ENCODE results near the gene PRKCSH.
"Not testable (repeated sequence)": the region's sequence is repeated elsewhere in the genome, so short reads cannot be mapped to it uniquely, and the experiment has no call there.

Gene PRKCSH

DNA sequence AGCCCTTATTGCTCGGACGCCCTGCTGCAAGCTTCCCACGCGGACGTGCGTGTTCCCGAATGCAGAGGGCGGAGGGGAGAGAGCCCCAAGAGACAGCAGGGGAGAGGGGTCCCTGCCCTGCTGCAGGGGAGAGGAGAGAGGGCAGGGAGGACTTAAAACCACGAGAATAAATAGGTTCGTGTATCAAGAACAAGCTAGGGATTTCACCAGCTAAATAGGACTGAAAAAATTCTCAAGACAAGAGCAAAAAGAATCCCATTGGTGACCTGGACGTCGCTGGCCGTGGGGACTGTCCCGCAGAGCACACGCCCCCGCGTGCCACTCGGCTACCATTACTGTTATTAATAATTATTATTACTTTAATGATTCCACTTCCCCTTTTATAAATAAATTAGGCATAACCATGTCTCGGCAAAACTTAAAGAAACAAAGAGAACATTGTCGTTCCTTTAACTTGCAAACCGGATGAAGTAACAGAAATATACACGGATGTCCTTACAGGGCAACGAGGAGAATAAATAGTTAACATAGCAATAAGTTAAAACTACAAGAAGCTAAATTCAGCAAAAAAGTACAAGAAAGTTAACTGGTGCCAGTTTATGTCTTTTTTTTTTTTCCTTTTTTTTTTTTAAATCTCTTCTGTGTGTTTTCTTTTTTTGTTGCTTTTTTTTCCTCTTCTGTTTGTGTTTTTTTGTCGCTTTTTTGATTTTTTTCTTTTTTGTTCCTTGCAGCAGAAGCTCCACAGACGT is 16.6 kb downstream of the PRKCSH start:
- Mint-ChIP-seq H3K4me1 (peaks cover 31% of the 10 kb centered on the region), H3K27ac (peak overlapping the region; percentile 90), H3K27me3 (ENCODE audit: low read depth, poor library complexity) (no peaks in the 10 kb centered on the region), H3K9me3 (no peaks in the 10 kb centered on the region), H3K4me3 (peak overlapping the region; percentile 54), H3K36me3 (ENCODE audit: low read depth) (peaks cover 6% of the 10 kb centered on the region)
- TF ChIP-seq, protein P1, sequence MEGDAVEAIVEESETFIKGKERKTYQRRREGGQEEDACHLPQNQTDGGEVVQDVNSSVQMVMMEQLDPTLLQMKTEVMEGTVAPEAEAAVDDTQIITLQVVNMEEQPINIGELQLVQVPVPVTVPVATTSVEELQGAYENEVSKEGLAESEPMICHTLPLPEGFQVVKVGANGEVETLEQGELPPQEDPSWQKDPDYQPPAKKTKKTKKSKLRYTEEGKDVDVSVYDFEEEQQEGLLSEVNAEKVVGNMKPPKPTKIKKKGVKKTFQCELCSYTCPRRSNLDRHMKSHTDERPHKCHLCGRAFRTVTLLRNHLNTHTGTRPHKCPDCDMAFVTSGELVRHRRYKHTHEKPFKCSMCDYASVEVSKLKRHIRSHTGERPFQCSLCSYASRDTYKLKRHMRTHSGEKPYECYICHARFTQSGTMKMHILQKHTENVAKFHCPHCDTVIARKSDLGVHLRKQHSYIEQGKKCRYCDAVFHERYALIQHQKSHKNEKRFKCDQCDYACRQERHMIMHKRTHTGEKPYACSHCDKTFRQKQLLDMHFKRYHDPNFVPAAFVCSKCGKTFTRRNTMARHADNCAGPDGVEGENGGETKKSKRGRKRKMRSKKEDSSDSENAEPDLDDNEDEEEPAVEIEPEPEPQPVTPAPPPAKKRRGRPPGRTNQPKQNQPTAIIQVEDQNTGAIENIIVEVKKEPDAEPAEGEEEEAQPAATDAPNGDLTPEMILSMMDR (IDR thresholded peaks at IDR 0.05) = no peak
- DNase-seq = no peak

DNA sequence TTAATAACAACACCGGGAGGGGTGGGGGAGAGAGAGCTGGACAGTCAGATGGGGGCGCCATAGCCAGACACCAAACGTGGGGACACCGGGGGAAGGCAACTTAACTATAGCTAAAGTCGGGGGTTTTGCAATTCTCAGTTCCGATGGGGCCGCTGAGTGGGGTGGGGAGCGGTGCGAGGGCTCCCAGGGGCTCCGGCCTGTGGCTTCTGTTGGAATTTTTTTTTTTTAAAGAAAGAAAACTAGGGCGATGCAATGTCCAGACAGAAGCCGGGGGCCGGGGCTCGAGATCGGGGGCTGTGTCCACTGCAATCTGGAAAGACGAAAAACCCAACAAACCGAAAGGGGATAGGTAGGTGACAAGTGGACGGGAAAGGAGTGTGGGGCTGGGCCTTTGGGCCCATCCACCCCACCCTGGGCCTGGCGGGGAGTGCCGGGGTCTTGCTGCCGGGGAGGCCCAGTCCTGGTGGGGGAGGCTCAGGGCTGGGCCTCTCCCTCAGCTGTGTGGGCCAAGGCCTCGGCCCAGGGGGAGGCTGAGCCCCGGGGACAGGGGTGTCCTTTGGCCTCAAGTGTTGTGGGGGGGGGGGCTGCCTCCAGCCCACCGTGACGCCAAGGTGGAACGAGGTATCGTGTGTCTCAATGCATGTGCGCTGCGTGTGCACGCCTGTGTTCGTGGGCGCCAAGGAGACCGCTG is 17.3 kb downstream of the PRKCSH start:
- Mint-ChIP-seq H3K36me3 (ENCODE audit: low read depth) (peaks cover 6% of the 10 kb centered on the region), H3K27me3 (ENCODE audit: low read depth, poor library complexity) (no peaks in the 10 kb centered on the region), H3K27ac (peak overlapping the region; percentile 90), H3K4me1 (peaks cover 36% of the 10 kb centered on the region), H3K9me3 (no peaks in the 10 kb centered on the region), H3K4me3 (peak overlapping the region; percentile 54)
- no peak for DNase-seq
- TF ChIP-seq, protein P1 (IDR thresholded peaks at IDR 0.05) = no peak

DNA sequence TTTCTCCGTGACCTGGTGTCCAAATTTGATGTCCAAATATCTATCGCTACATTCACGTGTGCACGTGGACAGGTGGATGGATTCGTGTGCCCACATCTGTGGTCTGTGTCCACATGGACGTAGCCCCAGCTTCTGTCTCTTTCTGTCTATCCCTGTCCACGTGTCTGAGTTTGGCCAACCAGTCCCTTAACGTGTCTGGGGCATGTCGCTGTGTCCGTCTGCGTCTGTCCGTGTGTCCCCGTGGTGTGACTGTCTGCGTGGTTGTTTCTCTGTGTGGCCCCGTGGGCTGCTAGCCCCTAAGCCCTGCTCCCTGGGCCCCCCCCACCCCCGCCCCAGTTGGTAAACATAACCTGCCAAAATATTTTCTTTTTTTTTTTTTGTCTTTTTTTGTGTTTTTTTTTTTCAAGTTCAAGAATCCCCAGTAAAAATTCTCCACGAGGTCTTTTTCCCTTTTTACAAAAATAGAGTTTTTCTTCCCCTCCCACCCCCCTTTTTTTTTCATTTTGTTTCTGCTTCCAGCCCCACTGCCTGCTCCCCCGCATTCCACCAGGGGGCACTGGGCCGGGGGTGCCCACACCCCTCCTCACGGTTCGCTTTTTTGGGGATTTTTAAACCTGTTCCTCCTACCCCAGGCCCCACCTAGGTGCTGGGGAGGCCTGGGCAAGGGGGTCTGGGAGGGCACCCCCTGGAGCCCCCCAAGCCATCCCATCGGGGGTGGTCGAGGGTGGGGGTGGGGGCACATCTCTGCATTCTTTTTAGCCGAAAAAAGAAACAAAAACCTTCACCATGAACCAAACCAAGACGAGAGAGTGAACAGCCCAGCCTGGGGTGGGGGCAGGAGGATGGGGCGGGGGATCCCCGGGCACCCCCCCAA is 18.3 kb downstream of the PRKCSH start:
- DNase-seq = no peak
- Mint-ChIP-seq H3K27ac (no peak overlapping the region), H3K36me3 (ENCODE audit: low read depth) (peaks cover 6% of the 10 kb centered on the region), H3K4me1 (peaks cover 36% of the 10 kb centered on the region), H3K9me3 (no peaks in the 10 kb centered on the region), H3K4me3 (peak overlapping the region; percentile 51), H3K27me3 (ENCODE audit: low read depth, poor library complexity) (no peaks in the 10 kb centered on the region)
- TF ChIP-seq, protein P1 (IDR thresholded peaks at IDR 0.05) = peak; percentile 47

DNA sequence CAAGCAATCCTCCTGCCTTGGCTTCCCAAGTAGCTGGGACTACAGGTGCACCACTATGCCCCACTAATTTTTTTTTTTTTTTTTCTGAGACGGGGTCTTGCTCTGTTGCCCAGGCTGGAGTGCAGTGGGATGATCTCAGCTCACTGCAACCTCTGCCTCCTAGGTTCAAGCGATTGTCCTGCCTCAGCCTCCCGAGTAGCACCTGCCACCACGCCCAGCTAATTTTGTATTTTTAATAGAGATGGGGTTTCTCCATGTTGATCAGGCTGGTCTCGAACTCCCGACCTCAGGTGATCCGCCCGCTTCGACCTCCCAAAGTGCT is 19.8 kb downstream of the PRKCSH start:
- not testable (repeated sequence) for DNase-seq; H3K27me3 Mint-ChIP-seq (ENCODE audit: low read depth, poor library complexity); H3K36me3 Mint-ChIP-seq (ENCODE audit: low read depth); H3K27ac Mint-ChIP-seq; H3K9me3 Mint-ChIP-seq
- H3K4me3 Mint-ChIP-seq = peak overlapping the region; percentile 8
- H3K4me1 Mint-ChIP-seq = peaks cover 36% of the 10 kb centered on the region

DNA sequence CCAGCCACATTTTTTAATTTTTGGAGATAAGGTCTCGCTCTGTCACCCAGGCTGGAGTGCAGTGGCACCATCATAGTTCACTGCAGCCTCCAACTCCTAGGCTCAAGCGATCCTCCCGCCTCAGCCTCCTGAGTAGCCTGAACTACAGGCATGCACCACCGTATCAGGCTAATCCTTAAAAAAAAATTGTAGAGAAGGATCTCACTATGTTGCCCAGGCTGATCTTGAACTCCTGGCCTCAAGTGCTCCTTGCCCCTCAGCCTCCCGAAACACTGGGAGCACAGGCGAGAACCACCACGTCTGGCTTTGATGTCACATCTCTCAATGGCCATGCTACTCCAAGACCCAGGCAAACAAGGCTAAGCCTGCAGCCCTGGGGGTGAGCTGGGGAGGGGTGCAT is 21.2 kb downstream of the PRKCSH start:
- DNase-seq = no peak
- TF ChIP-seq, protein P1 (IDR thresholded peaks at IDR 0.05) = no peak
- H3K27ac Mint-ChIP-seq = no peak overlapping the region
- peaks cover 14% of the 10 kb centered on the region for H3K27me3 Mint-ChIP-seq (ENCODE audit: low read depth, poor library complexity)
- no peak overlapping the region for H3K4me3 Mint-ChIP-seq
- H3K9me3 Mint-ChIP-seq = no peaks in the 10 kb centered on the region
- peaks cover 30% of the 10 kb centered on the region for H3K4me1 Mint-ChIP-seq
- H3K36me3 Mint-ChIP-seq (ENCODE audit: low read depth) = no peaks in the 10 kb centered on the region

DNA sequence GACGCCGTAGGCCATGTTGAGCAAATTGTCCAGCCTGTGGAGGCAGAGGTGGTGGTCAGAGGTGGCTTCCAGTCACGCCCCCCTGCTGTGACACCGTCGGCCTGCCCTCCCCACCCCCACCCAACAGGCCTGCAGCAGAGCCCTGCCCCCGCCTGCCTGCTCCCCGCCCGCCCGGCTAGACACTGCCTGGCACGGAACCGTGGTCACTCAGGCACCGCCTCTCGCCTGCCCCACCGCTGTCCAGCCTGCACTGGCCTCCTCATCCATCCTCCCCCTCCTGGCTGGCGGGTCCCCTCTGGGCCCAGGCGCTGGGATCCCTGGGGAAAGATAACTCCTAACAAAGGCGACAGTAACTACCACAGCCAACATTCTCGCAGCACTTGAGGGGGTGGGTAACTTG is 21.7 kb downstream of the PRKCSH start:
- Mint-ChIP-seq H3K4me3 (no peak overlapping the region), H3K4me1 (peaks cover 26% of the 10 kb centered on the region), H3K9me3 (no peaks in the 10 kb centered on the region), H3K36me3 (ENCODE audit: low read depth) (no peaks in the 10 kb centered on the region), H3K27ac (no peak overlapping the region), H3K27me3 (ENCODE audit: low read depth, poor library complexity) (peaks cover 16% of the 10 kb centered on the region)
- peak; percentile 56 for DNase-seq
- TF ChIP-seq, protein P1 (IDR thresholded peaks at IDR 0.05) = no peak
